ENCODE measurements around the gene MED26.
"Not testable (repeated sequence)": the region's sequence is repeated elsewhere in the genome, so short reads cannot be mapped to it uniquely, and the experiment has no call there.

Gene MED26

GRCh38 chr19:16628183-16628983 lies at the start of gene MED26:
TSS of gene MED26 (minus strand) at chr19:16628204. CDS start at chr19:16627943, 261 bp downstream.
- peak within 1 kb of the TSS; percentile 32 for H2AFZ ChIP-seq (ENCODE audit: low read length, unreplicated experiment)
- no peaks in the 10 kb centered on the region for H3K27me3 ChIP-seq (ENCODE audit: insufficient read depth, low read length)
- H3K36me3 ChIP-seq (ENCODE audit: insufficient read depth, low read length) = no peaks in the 10 kb centered on the region
- H3K27ac ChIP-seq (ENCODE audit: low read depth, low read length) = peak within 1 kb of the TSS; percentile 90
- peak within 1 kb of the TSS; percentile 98 for H3K4me3 ChIP-seq (ENCODE audit: low read depth, low read length)
- peaks cover 45% of the 10 kb centered on the region for H3K79me2 ChIP-seq (ENCODE audit: control insufficient read depth, insufficient read depth, low read length, unreplicated experiment)
- peaks cover 16% of the 10 kb centered on the region for H3K4me1 ChIP-seq (ENCODE audit: control insufficient read depth, insufficient read depth, low read length, unreplicated experiment)

- H3K79me2 ChIP-seq (ENCODE audit: control insufficient read depth, insufficient read depth, low read length, unreplicated experiment) = no peaks in the 10 kb centered on the region
Measured at GRCh38 chr19:16677055-16677454, 49.1 kb upstream of the MED26 start.

GRCh38 chr19:16676101-16676798 lies 48.2 kb upstream of the MED26 start:
- Histone ChIP-seq H3K79me2 (ENCODE audit: control insufficient read depth, insufficient read depth, low read length, unreplicated experiment) (no peaks in the 10 kb centered on the region), H3K4me3 (ENCODE audit: low read depth, low read length) (no peak overlapping the region), H3K27ac (ENCODE audit: low read depth, low read length) (no peak overlapping the region), H3K27me3 (ENCODE audit: insufficient read depth, low read length) (no peaks in the 10 kb centered on the region), H3K4me1 (ENCODE audit: control insufficient read depth, insufficient read depth, low read length, unreplicated experiment) (no peaks in the 10 kb centered on the region), H2AFZ (ENCODE audit: low read length, unreplicated experiment) (no peak overlapping the region), H3K36me3 (ENCODE audit: insufficient read depth, low read length) (peaks cover 3% of the 10 kb centered on the region; the same call in 1 of the 2 replicates)

More at GRCh38 chr19:16677055-16677454, 49.1 kb upstream of the MED26 start:
- H3K4me1 ChIP-seq (ENCODE audit: control insufficient read depth, insufficient read depth, low read length, unreplicated experiment) = no peaks in the 10 kb centered on the region
- H2AFZ ChIP-seq (ENCODE audit: low read length, unreplicated experiment) = no peak overlapping the region
- no peaks in the 10 kb centered on the region for H3K27me3 ChIP-seq (ENCODE audit: insufficient read depth, low read length)
- H3K27ac ChIP-seq (ENCODE audit: low read depth, low read length) = no peak overlapping the region
- H3K36me3 ChIP-seq (ENCODE audit: insufficient read depth, low read length) = peaks cover 3% of the 10 kb centered on the region; the same call in 1 of the 2 replicates
- no peak overlapping the region for H3K4me3 ChIP-seq (ENCODE audit: low read depth, low read length)

- not testable (repeated sequence) for H3K27me3 ChIP-seq (ENCODE audit: insufficient read depth, low read length); H3K27ac ChIP-seq (ENCODE audit: low read depth, low read length); H3K4me3 ChIP-seq (ENCODE audit: low read depth, low read length); H2AFZ ChIP-seq (ENCODE audit: low read length, unreplicated experiment); H3K36me3 ChIP-seq (ENCODE audit: insufficient read depth, low read length); H3K4me1 ChIP-seq (ENCODE audit: control insufficient read depth, insufficient read depth, low read length, unreplicated experiment); H3K79me2 ChIP-seq (ENCODE audit: control insufficient read depth, insufficient read depth, low read length, unreplicated experiment)
Measured at GRCh38 chr19:16673839-16674238, 45.8 kb upstream of the MED26 start.

GRCh38 chr19:16673231-16673630 lies 45.2 kb upstream of the MED26 start:
- H3K27ac ChIP-seq (ENCODE audit: low read depth, low read length) = no peak overlapping the region
- no peak overlapping the region for H3K4me3 ChIP-seq (ENCODE audit: low read depth, low read length)
- H2AFZ ChIP-seq (ENCODE audit: low read length, unreplicated experiment) = no peak overlapping the region
- no peaks in the 10 kb centered on the region for H3K36me3 ChIP-seq (ENCODE audit: insufficient read depth, low read length)
- no peaks in the 10 kb centered on the region for H3K79me2 ChIP-seq (ENCODE audit: control insufficient read depth, insufficient read depth, low read length, unreplicated experiment)
- no peaks in the 10 kb centered on the region for H3K4me1 ChIP-seq (ENCODE audit: control insufficient read depth, insufficient read depth, low read length, unreplicated experiment)
- no peaks in the 10 kb centered on the region for H3K27me3 ChIP-seq (ENCODE audit: insufficient read depth, low read length)

- Histone ChIP-seq H3K36me3 (ENCODE audit: insufficient read depth, low read length) (no peaks in the 10 kb centered on the region), H3K27ac (ENCODE audit: low read depth, low read length) (no peak overlapping the region), H3K4me3 (ENCODE audit: low read depth, low read length) (no peak overlapping the region), H2AFZ (ENCODE audit: low read length, unreplicated experiment) (no peak overlapping the region), H3K4me1 (ENCODE audit: control insufficient read depth, insufficient read depth, low read length, unreplicated experiment) (no peaks in the 10 kb centered on the region), H3K27me3 (ENCODE audit: insufficient read depth, low read length) (no peaks in the 10 kb centered on the region), H3K79me2 (ENCODE audit: control insufficient read depth, insufficient read depth, low read length, unreplicated experiment) (no peaks in the 10 kb centered on the region)
Measured at GRCh38 chr19:16671652-16672274, 43.8 kb upstream of the MED26 start.

GRCh38 chr19:16670291-16670690 lies 42.3 kb upstream of the MED26 start:
- H3K79me2 ChIP-seq (ENCODE audit: control insufficient read depth, insufficient read depth, low read length, unreplicated experiment) = no peaks in the 10 kb centered on the region
- H3K27ac ChIP-seq (ENCODE audit: low read depth, low read length) = no peak overlapping the region
- H3K4me3 ChIP-seq (ENCODE audit: low read depth, low read length) = no peak overlapping the region
- no peak overlapping the region for H2AFZ ChIP-seq (ENCODE audit: low read length, unreplicated experiment)
- H3K4me1 ChIP-seq (ENCODE audit: control insufficient read depth, insufficient read depth, low read length, unreplicated experiment) = no peaks in the 10 kb centered on the region
- H3K36me3 ChIP-seq (ENCODE audit: insufficient read depth, low read length) = no peaks in the 10 kb centered on the region
- H3K27me3 ChIP-seq (ENCODE audit: insufficient read depth, low read length) = no peaks in the 10 kb centered on the region

- not testable (repeated sequence) for H3K36me3 ChIP-seq (ENCODE audit: insufficient read depth, low read length); H3K4me3 ChIP-seq (ENCODE audit: low read depth, low read length); H3K27me3 ChIP-seq (ENCODE audit: insufficient read depth, low read length); H2AFZ ChIP-seq (ENCODE audit: low read length, unreplicated experiment); H3K27ac ChIP-seq (ENCODE audit: low read depth, low read length); H3K79me2 ChIP-seq (ENCODE audit: control insufficient read depth, insufficient read depth, low read length, unreplicated experiment); H3K4me1 ChIP-seq (ENCODE audit: control insufficient read depth, insufficient read depth, low read length, unreplicated experiment)
Measured at GRCh38 chr19:16668702-16669101, 40.7 kb upstream of the MED26 start.

GRCh38 chr19:16668176-16668575 lies 40.2 kb upstream of the MED26 start:
- Histone ChIP-seq H3K36me3 (ENCODE audit: insufficient read depth, low read length) (no peaks in the 10 kb centered on the region), H3K79me2 (ENCODE audit: control insufficient read depth, insufficient read depth, low read length, unreplicated experiment) (no peaks in the 10 kb centered on the region), H3K27ac (ENCODE audit: low read depth, low read length) (no peak overlapping the region), H3K4me3 (ENCODE audit: low read depth, low read length) (no peak overlapping the region), H3K4me1 (ENCODE audit: control insufficient read depth, insufficient read depth, low read length, unreplicated experiment) (no peaks in the 10 kb centered on the region), H3K27me3 (ENCODE audit: insufficient read depth, low read length) (no peaks in the 10 kb centered on the region), H2AFZ (ENCODE audit: low read length, unreplicated experiment) (no peak overlapping the region)

- H3K79me2 ChIP-seq (ENCODE audit: control insufficient read depth, insufficient read depth, low read length, unreplicated experiment) = peaks cover 16% of the 10 kb centered on the region
- H2AFZ ChIP-seq (ENCODE audit: low read length, unreplicated experiment) = no peak overlapping the region
Measured at GRCh38 chr19:16661480-16662034, 33.6 kb upstream of the MED26 start.

More at GRCh38 chr19:16661480-16662034, 33.6 kb upstream of the MED26 start:
- H3K27ac ChIP-seq (ENCODE audit: low read depth, low read length) = no peak overlapping the region
- H3K27me3 ChIP-seq (ENCODE audit: insufficient read depth, low read length) = no peaks in the 10 kb centered on the region
- H3K36me3 ChIP-seq (ENCODE audit: insufficient read depth, low read length) = no peaks in the 10 kb centered on the region
- peak overlapping the region; percentile 99 for H3K4me3 ChIP-seq (ENCODE audit: low read depth, low read length)
- peaks cover 5% of the 10 kb centered on the region for H3K4me1 ChIP-seq (ENCODE audit: control insufficient read depth, insufficient read depth, low read length, unreplicated experiment)
